HG03457 (cell line): Measurements from ENCODE around the gene ASIC5.

Experiments
- ATAC-seq: cut with Tn5 transposase; IDR thresholded peaks from one replicate; pipeline ENCODE4 v1.9.1; 2021; ENCODE audit warnings: moderate number of reproducible peaks; ENCODE audit not compliant: unreplicated experiment

The ASIC5 gene

DNA sequence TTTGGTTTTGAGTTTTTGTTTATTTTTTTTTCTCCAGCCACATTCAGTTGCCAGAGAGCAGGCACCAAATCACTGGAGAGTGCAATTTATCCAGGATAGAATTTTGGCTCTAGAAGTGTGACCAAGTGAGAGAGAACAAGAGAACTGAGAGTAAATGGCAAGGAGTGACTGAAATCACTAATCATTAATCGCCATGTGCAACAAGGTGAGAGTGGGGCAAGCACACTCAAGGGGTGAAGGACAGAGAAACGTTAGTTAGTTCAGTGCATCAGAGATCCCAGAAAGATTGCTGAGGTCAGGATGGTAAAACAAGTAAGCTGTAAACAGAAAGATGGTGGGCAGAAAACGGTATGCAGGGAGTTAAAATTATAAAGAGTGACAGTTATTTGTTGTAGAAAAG, 17.8 kb upstream of the ASIC5 start:
- ATAC-seq, result no peak

DNA sequence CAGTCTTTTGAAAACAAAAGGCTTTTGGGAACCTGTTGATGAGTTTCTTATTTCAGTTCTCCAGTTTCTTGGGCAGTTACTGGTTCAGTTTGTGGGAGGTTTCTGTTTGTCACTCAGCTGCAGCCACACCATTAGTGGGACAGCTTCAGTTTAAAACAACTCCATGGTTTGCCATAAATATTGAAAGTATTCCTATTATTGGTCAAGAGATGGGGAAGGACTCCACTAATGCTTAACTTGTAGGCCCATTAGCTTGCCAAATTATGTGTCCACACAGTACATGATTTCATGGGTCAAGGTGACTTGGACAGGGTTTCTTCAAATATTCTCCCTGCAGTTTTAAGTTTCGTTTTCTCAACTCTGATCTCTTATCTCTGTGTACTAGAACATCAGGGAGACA, 15.5 kb upstream of the ASIC5 start:
- ATAC-seq, result no peak

DNA sequence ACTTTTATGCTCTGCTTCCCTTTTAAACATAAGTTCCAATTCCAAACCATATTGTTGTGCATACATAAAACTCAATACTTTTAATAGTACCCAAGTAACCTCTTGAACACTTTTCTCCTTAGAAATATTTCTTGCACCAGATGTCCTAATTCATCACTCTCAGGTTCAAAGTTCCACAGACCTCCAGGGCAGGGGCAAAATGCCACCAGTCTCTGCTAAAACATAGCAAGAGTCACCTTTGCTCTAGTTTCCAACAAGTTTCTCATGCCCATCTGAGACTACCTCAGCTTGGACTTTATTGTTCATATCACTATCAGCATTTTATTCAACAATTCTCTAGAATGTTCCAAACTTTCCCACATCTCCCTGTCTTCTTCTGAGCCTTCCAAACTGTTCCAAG, 13.7 kb upstream of the ASIC5 start:
- ATAC-seq, result no peak

DNA sequence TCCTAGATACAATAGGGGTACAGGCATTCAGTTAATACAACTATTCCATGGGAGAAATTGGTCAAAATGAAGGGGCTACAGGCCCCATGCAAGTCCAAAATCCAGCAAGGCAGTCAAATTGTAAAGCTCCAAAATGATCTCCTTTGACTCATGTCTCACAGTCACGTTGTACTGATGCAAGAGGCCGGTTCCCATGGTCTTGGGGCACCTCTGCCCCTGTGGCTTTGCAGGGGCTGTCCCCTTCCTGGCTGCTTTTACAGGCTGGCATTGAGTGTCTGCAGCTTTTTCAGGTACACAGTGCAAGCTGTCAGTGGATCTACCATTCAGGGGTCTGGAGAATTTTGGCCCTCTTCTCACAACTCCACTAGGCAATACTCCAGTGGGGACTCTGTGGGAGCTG, 12.5 kb upstream of the ASIC5 start:
- no peak for ATAC-seq

DNA sequence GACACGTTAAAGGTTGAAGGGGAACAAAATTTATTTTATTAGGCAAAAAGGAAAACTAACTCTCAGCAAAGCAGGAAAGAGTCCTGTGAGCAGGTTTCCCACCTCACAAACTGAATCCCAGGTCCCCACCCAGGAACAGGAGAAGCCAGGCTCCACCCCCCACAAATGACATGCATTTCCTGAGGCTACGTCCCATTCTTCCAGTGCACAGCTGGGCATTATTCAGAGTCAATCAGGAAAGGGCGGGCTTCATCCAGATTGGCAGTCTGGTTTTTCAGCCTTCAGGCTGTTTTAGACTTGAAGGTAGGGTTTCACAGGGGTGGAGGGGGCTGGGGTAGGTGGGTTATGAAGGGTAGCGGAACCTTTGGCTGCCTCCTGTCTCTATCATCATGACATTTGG, 11.9 kb upstream of the ASIC5 start:
- ATAC-seq, result no peak

DNA sequence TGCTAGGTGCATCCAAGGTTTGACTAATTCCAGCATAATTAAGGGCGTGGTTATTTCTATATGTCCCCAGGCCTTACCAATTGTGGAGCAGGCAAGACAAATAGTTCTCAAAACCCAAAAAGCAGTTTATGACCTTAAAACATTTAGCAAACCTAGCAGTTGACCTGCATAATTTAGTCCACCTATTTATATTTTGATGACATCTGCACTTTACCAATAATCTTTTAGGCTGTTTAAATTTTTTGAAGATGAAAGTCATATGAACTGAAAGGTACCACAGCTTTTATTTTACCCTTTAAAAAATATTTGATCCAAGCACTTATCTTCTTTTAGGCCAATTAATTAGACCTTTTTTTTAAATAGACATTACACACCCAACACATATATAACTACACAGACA, 9.8 kb upstream of the ASIC5 start:
- ATAC-seq, result no peak

DNA sequence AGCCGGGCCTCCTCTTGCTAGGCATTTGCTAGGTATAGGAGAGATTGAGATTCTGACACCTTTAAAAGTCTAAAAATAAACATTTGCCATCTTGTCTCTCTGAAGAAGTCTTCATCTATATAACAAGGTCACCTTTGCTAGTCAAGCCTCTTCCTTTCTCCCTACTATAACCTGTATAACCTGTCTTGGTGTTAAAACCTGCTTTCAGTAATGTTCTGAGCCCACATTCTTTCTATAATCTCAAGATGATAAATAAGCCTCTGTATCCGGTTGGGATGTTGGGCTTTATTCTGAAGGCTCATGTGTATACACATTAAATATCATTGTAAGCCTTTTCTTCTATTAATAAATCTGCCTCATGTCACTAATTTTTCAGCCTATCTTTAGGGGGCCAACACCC, 10.2 kb downstream of the ASIC5 start:
- no peak for ATAC-seq

DNA sequence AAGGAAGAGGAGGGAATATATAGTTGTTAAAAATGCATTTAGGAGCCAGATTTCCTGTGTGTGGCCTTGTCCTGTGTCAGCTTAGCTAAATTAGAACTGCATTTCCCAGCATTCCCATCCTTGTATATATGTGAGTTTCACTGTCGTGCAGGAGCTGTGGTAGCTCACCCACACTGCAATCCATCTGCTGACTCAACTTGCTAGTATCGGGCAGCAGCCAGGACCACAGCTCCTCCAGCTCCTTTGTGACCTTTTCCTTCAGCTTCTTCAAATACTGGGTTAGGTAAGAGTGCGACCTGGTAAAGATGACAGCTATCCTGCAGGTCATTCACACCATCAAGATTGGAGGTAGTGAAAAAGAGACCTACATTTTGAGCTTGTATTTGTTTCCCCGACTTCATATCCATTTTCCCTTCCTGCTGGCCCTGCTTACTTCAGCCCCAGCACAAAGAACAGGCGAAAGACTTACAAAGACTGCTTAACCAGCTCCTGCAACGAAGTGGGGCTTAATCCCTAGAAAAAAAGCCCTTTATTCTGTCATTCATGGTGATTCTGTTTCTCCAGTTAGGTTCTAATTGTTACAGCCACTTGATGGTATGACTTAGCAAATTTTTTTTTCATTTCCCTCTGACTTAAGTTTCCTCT, 11.4 kb downstream of the ASIC5 start:
- ATAC-seq, result no peak

DNA sequence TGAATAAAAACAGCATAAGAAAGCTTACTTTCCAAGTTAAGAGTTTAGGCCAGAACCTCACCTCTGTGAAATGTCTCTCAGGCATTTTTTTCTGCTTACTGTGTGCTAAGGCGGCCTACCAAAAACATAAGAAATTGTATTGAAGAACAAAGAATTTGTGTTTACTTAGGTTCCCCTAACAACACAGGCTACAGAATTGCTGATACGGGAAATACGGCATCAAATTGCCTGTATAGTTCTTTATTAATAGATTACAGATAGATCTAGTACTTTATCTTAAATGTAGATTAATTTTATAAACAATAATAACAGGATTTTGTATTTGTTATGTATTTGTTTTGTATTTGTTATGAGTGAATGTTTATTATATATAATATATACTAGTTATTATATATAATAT, 12.9 kb downstream of the ASIC5 start:
- no peak for ATAC-seq

DNA sequence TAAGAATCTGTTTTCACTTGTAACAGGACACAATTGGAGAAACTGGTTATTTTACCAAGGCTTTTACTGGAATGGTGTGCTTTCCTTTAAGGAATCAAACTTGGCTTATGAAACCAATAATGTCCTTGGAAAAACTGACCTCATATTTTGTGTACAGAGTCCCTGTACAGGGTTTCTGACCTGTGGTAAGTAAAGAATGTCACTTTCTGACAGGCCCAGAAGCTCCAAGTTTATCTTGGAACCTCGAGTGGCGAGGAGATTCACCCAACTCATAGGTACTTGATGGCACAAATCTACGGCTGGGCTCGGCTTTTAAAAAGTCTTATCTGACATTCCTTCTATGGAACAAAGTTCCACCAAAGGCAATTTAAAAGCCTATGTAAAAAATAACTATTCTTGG, 17.0 kb downstream of the ASIC5 start:
- no peak for ATAC-seq

DNA sequence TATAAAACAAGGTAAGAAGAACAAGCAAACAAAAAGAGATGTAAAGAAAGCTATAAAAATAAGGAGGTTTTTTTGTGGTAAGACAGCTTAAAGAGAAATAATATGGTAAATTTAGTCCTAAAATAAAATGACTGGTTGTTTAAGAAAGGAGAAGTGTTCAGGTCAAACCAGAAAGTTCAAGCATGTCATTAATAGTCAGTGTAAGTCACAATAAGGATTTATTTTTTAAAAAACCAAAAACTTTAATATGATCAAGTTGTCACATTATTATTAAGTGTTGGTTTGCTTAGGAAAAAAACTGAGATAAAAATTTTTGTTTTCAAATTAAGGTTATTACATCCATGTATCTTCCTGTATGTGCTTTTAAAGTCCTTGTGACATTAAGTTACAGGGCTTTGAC, 19.1 kb downstream of the ASIC5 start:
- ATAC-seq, result no peak

DNA sequence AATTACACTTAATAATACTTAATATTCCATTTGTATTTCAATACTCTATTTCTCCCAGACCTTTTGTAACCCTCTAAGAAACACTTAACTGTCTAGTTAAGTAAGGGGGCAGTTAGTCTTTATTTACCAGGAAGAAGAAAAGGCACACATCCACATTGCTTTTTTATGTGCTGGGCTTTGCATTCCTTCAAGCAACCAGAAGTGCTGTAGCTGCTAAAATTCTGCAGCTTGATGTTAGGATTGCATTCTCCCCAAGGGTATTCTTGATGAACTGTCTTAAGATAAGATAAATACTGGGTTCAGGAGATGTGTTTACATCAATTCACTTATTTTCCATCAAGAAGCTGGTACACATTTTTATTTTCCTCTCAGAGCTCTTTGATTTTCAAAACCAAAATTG, 24.0 kb downstream of the ASIC5 start:
- ATAC-seq, result no peak

DNA sequence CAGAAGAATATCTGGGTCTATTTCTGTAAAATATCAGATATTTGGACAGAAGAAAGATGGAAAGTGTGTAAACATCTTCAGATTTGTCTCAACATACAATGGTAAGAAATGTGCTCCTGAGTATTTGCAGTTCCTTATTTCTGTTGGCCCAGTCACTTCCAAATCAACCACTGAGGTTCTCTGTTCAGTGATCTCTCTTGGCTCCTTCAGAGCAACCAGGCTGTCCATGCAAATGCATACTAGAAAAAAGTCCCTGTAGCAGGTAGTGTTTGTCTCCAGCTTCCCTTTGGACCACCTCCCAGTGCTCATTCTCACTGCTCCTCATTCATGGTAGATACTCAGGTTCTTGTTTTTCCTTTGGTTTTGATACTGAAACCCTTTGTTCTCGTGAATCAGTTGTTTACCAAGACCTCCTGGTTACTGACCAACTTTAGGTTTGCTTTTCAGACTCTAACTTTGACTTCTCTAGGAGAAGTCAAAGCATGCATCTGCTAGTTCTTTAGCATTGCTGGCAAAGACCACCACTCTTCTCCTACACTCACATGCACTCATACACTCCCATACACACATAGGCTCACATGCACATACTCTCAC, 28.8 kb downstream of the ASIC5 start:
- ATAC-seq, result no peak

DNA sequence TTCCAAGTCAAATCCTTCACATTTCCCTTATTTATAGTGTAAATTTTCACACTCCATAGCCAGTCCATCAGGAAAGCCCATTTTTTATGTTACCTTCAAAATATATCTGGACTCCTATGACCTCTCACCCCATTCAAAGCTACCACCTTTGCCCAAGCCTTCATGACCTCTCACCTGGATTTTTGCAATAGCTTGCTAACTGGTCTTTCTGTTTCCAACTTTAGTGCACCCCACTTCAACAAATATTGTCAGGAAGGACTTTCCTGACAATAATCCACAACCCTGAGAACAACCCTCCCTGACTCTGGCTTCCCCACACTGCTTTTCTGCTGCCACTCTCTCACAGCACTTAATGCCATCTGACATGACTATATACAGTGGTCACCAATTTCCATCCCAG, 33.4 kb downstream of the ASIC5 start:
- no peak for ATAC-seq

DNA sequence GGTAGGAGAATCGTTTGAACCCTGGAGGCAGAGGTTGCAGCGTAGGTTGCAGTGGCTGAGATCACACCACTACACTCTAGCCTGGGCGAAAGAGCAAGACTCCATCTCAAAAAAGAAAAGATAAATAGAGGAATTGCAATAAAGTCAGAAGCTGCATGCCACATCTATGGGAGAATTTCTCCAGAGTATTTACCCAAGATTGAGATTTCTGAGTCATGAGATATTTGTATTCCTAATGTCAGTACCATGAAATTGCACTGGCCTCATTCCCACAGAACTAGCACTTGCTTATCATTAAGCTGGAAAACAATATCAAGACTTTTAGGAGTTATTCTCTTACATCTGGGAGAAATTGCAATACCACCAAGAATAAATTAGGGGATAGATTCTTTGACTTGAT, 37.4 kb downstream of the ASIC5 start:
- no peak for ATAC-seq

DNA sequence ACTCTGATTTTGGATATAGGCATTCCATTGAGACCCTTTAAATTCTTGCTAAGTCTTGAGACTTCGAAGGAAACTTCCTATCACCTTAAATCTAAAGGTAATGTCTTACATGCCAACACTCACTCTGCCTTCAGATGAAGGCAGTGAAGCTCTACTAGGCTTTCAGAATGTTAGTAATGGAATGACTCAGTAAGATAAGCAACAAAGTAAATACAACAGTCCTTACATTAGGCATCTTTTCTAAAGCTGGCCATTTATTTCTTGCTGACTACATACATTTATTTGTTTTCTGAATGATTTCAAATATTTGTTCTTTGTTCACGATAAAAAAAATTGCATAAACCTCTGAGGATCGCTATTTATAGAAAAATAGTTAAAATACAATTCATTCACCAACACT, 43.5 kb downstream of the ASIC5 start:
- ATAC-seq, result no peak

DNA sequence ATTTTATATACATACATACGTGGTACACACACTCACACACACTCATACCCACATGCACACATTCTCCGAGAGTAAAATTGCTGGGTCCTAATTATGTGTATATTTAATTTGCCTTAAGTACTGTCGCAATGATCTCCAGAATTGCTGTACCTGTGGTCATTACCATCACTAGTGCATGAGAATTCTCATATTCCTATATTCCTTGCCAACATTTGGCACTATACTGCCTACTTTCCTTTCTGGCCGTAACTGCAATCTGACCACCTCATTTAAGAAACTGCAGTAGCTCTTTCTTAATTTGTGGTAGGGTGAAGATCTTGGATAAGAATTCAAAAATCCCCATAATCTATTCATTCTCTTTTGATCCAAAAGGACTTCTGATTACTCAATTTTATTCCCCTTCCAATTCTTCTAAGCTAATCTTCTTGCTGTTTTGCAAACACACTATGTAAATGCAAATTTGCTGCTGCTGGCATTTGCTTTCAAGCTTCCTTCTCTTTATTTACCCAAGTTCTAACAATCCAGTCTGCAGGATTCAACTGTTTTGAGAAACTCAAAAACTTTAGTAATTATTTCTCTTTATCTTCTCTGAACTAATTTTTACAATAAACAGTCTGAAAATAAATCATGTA, 45.1 kb downstream of the ASIC5 start:
- no peak for ATAC-seq

DNA sequence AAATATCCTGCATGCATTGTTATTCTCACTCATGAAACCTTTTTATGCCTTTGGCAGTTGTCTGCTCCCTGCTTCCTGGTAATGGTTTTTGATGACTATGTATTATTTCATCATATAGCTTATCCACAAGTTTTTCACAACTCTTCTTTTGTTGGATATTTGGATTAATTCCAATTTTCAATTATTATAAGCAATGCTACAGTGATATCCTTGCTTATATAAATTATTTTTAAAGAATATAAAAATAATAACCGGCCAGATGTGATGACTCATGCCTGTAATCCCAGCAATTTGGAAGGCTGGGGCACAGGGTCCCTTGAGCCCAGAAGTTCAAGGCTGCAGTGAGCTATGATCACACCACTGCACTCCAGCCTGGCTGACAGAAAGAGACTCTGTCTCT, 47.0 kb downstream of the ASIC5 start:
- ATAC-seq, result no peak

DNA sequence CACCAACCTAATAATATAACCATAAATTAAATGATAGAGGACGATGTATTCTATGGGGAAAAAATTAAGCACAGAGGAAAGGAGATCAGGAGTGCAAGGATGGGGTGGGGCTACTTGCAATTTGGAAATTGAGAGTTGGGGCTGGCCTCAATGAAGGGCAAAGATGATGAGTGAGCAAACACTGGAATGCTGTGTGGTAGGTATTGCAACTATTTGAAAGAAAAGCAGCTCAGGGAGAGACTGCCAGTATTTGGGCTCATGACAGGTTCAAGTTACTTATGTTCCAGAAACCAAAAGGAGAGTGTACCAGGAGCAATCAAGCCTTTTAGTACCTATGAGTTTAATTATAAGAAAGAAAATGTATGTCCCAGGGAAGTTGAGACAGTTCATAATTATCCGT, 47.4 kb downstream of the ASIC5 start:
- ATAC-seq, result no peak

DNA sequence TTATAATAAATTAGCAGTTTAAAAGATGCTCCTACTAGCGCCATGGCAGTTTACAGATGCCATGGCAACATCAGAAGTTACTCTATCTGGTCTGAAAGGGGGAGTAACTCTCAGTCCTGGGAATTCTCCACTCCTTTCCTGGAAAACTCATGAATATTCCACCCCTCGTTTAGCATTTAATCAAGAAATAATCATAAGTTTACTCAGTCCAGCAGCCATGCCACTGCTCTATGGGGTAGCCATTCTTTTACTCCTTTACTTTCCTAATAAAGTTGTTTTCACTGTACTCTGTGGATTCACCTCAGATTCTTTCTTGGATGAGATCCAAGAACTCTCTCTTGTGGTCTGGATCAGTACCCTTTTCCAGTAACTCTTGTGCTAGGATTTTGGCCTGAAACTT, 55.0 kb downstream of the ASIC5 start:
- ATAC-seq, result no peak

DNA sequence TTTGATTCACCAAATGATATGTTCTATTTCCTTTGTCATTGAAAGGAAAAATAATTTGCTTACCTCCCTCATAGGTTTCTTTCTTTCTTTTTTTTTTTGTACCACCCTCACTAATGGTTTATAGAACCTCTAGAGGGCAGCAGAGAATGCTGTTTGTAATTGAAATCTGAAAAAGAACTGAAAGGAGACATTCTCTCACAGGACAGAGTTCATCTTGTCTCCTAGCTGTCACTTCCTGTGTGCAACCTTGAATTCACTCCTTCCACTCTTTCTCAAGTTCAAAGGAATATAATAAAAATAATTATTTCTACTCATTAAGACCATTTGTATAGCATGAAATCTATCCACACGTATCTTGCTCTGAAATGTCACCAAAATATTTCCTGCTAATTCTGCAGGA, 56.2 kb downstream of the ASIC5 start:
- peak; percentile 99 for ATAC-seq

DNA sequence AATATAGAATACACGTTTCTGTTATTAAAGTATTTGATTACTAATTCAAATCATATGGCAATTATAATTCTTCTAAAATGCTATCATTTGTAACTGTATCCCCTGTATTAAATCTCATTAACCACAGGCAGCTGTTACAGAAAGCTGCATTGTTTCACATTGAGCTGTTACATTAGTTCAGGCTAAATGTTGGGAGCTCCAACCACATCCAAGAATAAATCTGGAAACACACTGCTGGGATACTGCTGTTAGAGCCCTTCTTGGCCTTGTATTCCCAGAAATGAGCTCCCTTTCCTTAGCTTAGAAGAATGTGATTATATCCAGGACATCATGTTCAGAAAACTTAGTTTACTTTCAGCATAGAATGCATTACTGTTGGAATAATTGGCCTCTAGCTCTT, 59.1 kb downstream of the ASIC5 start:
- no peak for ATAC-seq

DNA sequence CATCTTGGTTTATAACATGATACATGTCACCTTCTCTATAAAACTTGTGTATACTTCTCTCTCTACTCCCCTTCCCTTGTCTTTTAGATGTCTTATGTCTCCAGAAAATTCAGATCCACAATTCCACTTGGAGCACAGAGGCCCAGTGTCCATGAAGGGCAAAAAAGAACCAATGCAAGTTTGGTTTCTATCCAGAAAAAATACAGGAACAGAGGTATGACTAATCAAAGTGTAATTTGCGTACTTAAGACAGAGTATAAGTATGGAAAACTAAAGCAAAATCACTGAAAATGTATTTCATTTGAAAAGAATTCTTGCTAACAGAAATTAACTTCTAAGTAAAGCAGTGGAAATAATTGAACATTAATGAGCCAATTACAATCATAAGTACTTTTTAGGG, 61.1 kb downstream of the ASIC5 start:
- ATAC-seq, result no peak
